SU-DHL-6 (cell line): ENCODE results near the gene NAA10.

Experiments used
- H2AFZ ChIP-seq: fragments of 200-600 bp; sonication (generic); 2 replicates; pipeline ENCODE4 v1.6.1; 2014; ENCODE audit warnings: low read depth, mild to moderate bottlenecking, moderate library complexity, mixed read lengths, antibody characterized with exemption, low read length; ENCODE audit not compliant: severe bottlenecking
- H3F3A ChIP-seq: fragments of 200-600 bp; shearing (Covaris generic); 2 replicates; pipeline ENCODE4 v1.6.0; 2016; ENCODE audit warnings: antibody characterized with exemption, mild to moderate bottlenecking; ENCODE audit not compliant: insufficient read depth
- H3K27ac ChIP-seq: fragments of 200-600 bp; sonication (generic); 2 replicates; pipeline ENCODE4 v1.5.1; 2016; ENCODE audit warnings: low read depth, mild to moderate bottlenecking, low read length, moderate library complexity, mixed read lengths
- H3K27me3 ChIP-seq: fragments of 200-600 bp; sonication (generic), shearing (Covaris generic); 2 replicates; pipeline ENCODE4 v1.6.0; 2014; ENCODE audit warnings: mild to moderate bottlenecking, low read length
- H3K36me3 ChIP-seq: fragments of 200-600 bp; sonication (generic); 2 replicates; pipeline ENCODE4 v1.6.1; 2014; ENCODE audit warnings: mild to moderate bottlenecking, low read length, mixed read lengths
- H3K4me2 ChIP-seq: fragments of 300-600, 200-600 bp; shearing (Covaris generic), sonication (generic); 2 replicates; pipeline ENCODE4 v1.6.0; 2014; ENCODE audit warnings: low read length, low read depth, mild to moderate bottlenecking; ENCODE audit not compliant: poor library complexity, severe bottlenecking
- H3K4me3 ChIP-seq: fragments of 200-600 bp; sonication (generic); 2 replicates; pipeline ENCODE4 v1.5.1; 2014; ENCODE audit warnings: antibody characterized with exemption, low read length, mild to moderate bottlenecking, mixed read lengths; ENCODE audit not compliant: insufficient read depth, poor library complexity, severe bottlenecking
- H3K79me2 ChIP-seq: fragments of 200-600 bp; sonication (generic); 2 replicates; pipeline ENCODE4 v1.6.1; 2014; ENCODE audit warnings: mild to moderate bottlenecking, low read length, moderate library complexity; ENCODE audit not compliant: insufficient read depth
- H3K9ac ChIP-seq: fragments of 200-600 bp; sonication (generic); 2 replicates; pipeline ENCODE4 v1.7.0; 2014; ENCODE audit warnings: mild to moderate bottlenecking, low read length
- H3K9me2 ChIP-seq: fragments of 200-600 bp; sonication (generic); replicated peaks from 2 replicates; pipeline ENCODE4 v1.6.1; 2014; ENCODE audit warnings: low read length; ENCODE audit not compliant: insufficient read depth
- H3K9me3 ChIP-seq: fragments of 200-600 bp; sonication (generic); 2 replicates; pipeline ENCODE4 v1.6.1; 2014; ENCODE audit warnings: low read length, mixed read lengths; ENCODE audit not compliant: insufficient read depth
- H4K20me1 ChIP-seq: fragments of 200-600 bp; sonication (generic); 2 replicates; pipeline ENCODE4 v1.6.1; 2014; ENCODE audit warnings: low read depth, mild to moderate bottlenecking, antibody characterized with exemption, low read length, moderate library complexity, mixed read lengths
- CTCF ChIP-seq: fragments of 200-600 bp; sonication (generic); IDR thresholded peaks from one replicate; pipeline ENCODE4 v1.5.1; 2017; ENCODE audit warnings: antibody characterized with exemption, mild to moderate bottlenecking, low read length, moderate library complexity; ENCODE audit not compliant: insufficient read depth, poor library complexity, severe bottlenecking
- EZH2phosphoT487 ChIP-seq: fragments of 200-600 bp; sonication (generic), shearing (Covaris generic); conservative IDR thresholded peaks from 2 replicates; pipeline ENCODE4 v1.6.1; 2018; ENCODE audit warnings: mild to moderate bottlenecking, antibody characterized with exemption, low read length, moderate library complexity, mixed read lengths

NAA10 gene

GRCh38 chrX:153885968-153886903, 48.6 kb downstream of the NAA10 start, which contains the start of gene L1CAM:
L1CAM (minus strand) TSS chrX:153886173; CDS start chrX:153875836, 10,337 bp downstream.
- Histone ChIP-seq H3K27me3 (no peaks in the 10 kb centered on the region), H2AFZ (no peak within 1 kb of the TSS), H3K79me2 (no peaks in the 10 kb centered on the region), H3K36me3 (no peaks in the 10 kb centered on the region), H3K4me3 (no peak within 1 kb of the TSS), H3K4me2 (no peak within 1 kb of the TSS), H3K9ac (no peak within 1 kb of the TSS), H3K9me2 (no peaks in the 10 kb centered on the region), H4K20me1 (no peaks in the 10 kb centered on the region), H3K27ac (no peak within 1 kb of the TSS), H3K9me3 (no peaks in the 10 kb centered on the region), H3F3A (no peaks in the 10 kb centered on the region)
- TF ChIP-seq EZH2phosphoT487 (no peak), CTCF (no peak)

- Histone ChIP-seq H3K4me2 (no peak overlapping the region), H3K9me3 (no peaks in the 10 kb centered on the region), H3K36me3 (no peaks in the 10 kb centered on the region), H2AFZ (no peak overlapping the region), H3K27ac (no peak overlapping the region), H3K79me2 (no peaks in the 10 kb centered on the region), H3K9me2 (no peaks in the 10 kb centered on the region), H4K20me1 (no peaks in the 10 kb centered on the region), H3F3A (no peaks in the 10 kb centered on the region), H3K4me3 (no peak overlapping the region), H3K27me3 (no peaks in the 10 kb centered on the region), H3K9ac (no peak overlapping the region)
- TF ChIP-seq EZH2phosphoT487: no peak
- no peak for TF ChIP-seq CTCF
Observed at GRCh38 chrX:153885208-153885787, 49.5 kb downstream of the NAA10 start.

- H3K9me3 ChIP-seq: no peaks in the 10 kb centered on the region
- H3K27ac ChIP-seq: no peak overlapping the region
- no peaks in the 10 kb centered on the region for H3F3A ChIP-seq
- TF ChIP-seq EZH2phosphoT487: no peak
- TF ChIP-seq CTCF: no peak
- no peaks in the 10 kb centered on the region for H3K36me3 ChIP-seq
- no peaks in the 10 kb centered on the region for H3K9me2 ChIP-seq
- H3K27me3 ChIP-seq: no peaks in the 10 kb centered on the region
- H4K20me1 ChIP-seq: no peaks in the 10 kb centered on the region
- no peak overlapping the region for H3K9ac ChIP-seq
- no peak overlapping the region for H3K4me3 ChIP-seq
- no peak overlapping the region for H2AFZ ChIP-seq
- H3K79me2 ChIP-seq: no peaks in the 10 kb centered on the region
- no peak overlapping the region for H3K4me2 ChIP-seq
Observed at GRCh38 chrX:153884590-153884989, 50.2 kb downstream of the NAA10 start.
